Measurements from ENCODE around the gene PRKN.

Gene PRKN

GRCh38 chr6:162772466-162772865, 44.9 kb upstream of the PRKN start:
- no peaks in the 10 kb centered on the region for H3K27me3 ChIP-seq (ENCODE audit: insufficient read depth, poor library complexity, severe bottlenecking)
- TF ChIP-seq SPI1 (IDR thresholded peaks at IDR 0.05; ENCODE audit: borderline replicate concordance, low read depth) (no peak), CTCF (IDR thresholded peaks at IDR 0.05; ENCODE audit: insufficient read depth, low read length) (no peak), POLR2AphosphoS5 (IDR thresholded peaks at IDR 0.05; ENCODE audit: low read depth) (no peak), GABPA (IDR thresholded peaks at IDR 0.05; ENCODE audit: low read depth) (no peak)
- TF ChIP-seq, protein P1, sequence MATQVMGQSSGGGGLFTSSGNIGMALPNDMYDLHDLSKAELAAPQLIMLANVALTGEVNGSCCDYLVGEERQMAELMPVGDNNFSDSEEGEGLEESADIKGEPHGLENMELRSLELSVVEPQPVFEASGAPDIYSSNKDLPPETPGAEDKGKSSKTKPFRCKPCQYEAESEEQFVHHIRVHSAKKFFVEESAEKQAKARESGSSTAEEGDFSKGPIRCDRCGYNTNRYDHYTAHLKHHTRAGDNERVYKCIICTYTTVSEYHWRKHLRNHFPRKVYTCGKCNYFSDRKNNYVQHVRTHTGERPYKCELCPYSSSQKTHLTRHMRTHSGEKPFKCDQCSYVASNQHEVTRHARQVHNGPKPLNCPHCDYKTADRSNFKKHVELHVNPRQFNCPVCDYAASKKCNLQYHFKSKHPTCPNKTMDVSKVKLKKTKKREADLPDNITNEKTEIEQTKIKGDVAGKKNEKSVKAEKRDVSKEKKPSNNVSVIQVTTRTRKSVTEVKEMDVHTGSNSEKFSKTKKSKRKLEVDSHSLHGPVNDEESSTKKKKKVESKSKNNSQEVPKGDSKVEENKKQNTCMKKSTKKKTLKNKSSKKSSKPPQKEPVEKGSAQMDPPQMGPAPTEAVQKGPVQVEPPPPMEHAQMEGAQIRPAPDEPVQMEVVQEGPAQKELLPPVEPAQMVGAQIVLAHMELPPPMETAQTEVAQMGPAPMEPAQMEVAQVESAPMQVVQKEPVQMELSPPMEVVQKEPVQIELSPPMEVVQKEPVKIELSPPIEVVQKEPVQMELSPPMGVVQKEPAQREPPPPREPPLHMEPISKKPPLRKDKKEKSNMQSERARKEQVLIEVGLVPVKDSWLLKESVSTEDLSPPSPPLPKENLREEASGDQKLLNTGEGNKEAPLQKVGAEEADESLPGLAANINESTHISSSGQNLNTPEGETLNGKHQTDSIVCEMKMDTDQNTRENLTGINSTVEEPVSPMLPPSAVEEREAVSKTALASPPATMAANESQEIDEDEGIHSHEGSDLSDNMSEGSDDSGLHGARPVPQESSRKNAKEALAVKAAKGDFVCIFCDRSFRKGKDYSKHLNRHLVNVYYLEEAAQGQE (IDR thresholded peaks at IDR 0.05; ENCODE audit: insufficient replicate concordance, low read depth), result no peak
- no peak for DNase-seq (ENCODE audit: low read depth in 1 of 2, low spot score in 1 of 2)
- no peak overlapping the region for H3K4me3 ChIP-seq (replicated peaks; ENCODE audit: insufficient read depth, low read length)
- no peak overlapping the region for H3K27ac ChIP-seq (replicated peaks)

- Histone ChIP-seq H3K27me3 (ENCODE audit: insufficient read depth, poor library complexity, severe bottlenecking) (no peaks in the 10 kb centered on the region), H3K4me3 (replicated peaks; ENCODE audit: insufficient read depth, low read length) (no peak overlapping the region), H3K27ac (replicated peaks) (no peak overlapping the region)
- DNase-seq (ENCODE audit: low read depth in 1 of 2, low spot score in 1 of 2), result no peak
- TF ChIP-seq GABPA (IDR thresholded peaks at IDR 0.05; ENCODE audit: low read depth) (no peak), POLR2AphosphoS5 (IDR thresholded peaks at IDR 0.05; ENCODE audit: low read depth) (no peak), CTCF (IDR thresholded peaks at IDR 0.05; ENCODE audit: insufficient read depth, low read length) (no peak), SPI1 (IDR thresholded peaks at IDR 0.05; ENCODE audit: borderline replicate concordance, low read depth) (no peak)
- TF ChIP-seq, protein P1 (IDR thresholded peaks at IDR 0.05; ENCODE audit: insufficient replicate concordance, low read depth), result no peak
Observed at GRCh38 chr6:162770955-162771354, 43.4 kb upstream of the PRKN start.

- DNase-seq (ENCODE audit: low read depth in 1 of 2, low spot score in 1 of 2), result no peak
- H3K4me3 ChIP-seq (replicated peaks; ENCODE audit: insufficient read depth, low read length), result no peak overlapping the region
- TF ChIP-seq CTCF (IDR thresholded peaks at IDR 0.05; ENCODE audit: insufficient read depth, low read length) (no peak), GABPA (IDR thresholded peaks at IDR 0.05; ENCODE audit: low read depth) (no peak), POLR2AphosphoS5 (IDR thresholded peaks at IDR 0.05; ENCODE audit: low read depth) (no peak), SPI1 (IDR thresholded peaks at IDR 0.05; ENCODE audit: borderline replicate concordance, low read depth) (no peak)
- TF ChIP-seq, protein P1 (IDR thresholded peaks at IDR 0.05; ENCODE audit: insufficient replicate concordance, low read depth), result no peak
- H3K27ac ChIP-seq (replicated peaks), result no peak overlapping the region
- H3K27me3 ChIP-seq (ENCODE audit: insufficient read depth, poor library complexity, severe bottlenecking), result no peaks in the 10 kb centered on the region
Observed at GRCh38 chr6:162770136-162770535, 42.6 kb upstream of the PRKN start.
